GM12892 (cell line): ENCODE measurements around the gene LRCH3.

Experiments used
- DNase-seq: peaks from one replicate; pipeline ENCODE4 v3.0.0; 2011; ENCODE audit not compliant: insufficient read length
- FAIRE-seq: peaks from 2 replicates; lab custom pipeline; 2011; peaks lifted over from hg19 to GRCh38; lab: Jason Lieb, UNC
- POLR2A ChIP-seq: IDR thresholded peaks from 2 replicates; pipeline ENCODE4 v1.6.1; 2011; ENCODE audit warnings: low read depth, low read length, control low read depth
- POLR2AphosphoS5 ChIP-seq: IDR thresholded peaks from 2 replicates; pipeline ENCODE4 v1.6.1; 2011; ENCODE audit warnings: low read depth, low read length, control low read depth
- TAF1 ChIP-seq: IDR thresholded peaks from 2 replicates; pipeline ENCODE4 v1.6.1; 2011; ENCODE audit warnings: low read depth, mild to moderate bottlenecking, control low read depth, low read length, borderline replicate concordance

LRCH3 gene

DNA sequence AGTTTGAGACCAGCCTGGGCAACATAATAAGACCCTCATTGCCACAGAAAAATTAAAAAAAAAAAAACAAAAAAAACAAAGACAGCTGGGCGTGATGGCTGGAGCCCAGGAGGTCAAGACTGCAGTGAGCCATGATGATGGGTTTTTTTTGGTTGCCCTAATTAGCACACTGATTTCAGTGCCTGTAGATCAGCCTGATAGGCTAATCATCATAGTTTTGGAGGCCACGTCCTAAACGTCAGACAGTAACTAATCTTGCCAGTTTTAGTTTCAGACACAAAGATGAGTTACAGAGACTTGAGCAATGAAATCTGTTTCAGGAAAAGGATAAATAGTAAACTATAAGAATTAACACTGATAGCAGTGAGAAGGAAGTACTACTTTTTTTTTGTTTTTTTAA, 55.4 kb downstream of the LRCH3 start:
- DNase-seq (no peak), FAIRE-seq (no peak)
- TF ChIP-seq POLR2AphosphoS5 (no peak), TAF1 (no peak), POLR2A (no peak)

DNA sequence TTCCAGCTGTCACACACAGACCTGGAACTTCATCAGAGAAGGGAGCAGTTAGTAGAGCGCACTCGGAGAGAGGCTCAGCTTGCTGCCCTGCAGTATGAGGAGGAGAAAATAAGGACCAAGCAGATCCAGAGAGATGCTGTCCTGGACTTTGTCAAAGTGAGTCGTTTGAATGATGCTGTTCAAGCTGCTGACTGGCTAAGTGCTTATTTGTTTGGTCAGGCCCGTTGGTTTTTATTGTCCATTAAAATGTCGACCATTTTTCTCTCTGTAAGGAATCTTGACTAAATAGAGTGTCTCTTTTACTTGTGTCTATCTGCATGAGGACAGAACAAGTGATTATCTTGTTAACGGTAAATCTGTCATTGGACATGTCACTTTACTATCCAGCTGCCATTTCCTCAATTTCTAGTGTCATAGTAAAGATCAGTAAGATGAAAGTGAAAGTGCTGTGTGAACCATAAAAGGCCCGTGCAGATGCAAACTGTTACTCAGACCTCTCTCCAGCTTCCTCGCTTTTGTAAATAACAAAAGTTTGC, 56.9 kb downstream of the LRCH3 start:
- DNase-seq (peak; percentile 44), FAIRE-seq (peak; percentile 85)
- 0 out of 2 replicates have a peak, but pooled peaks have one; percentile 33 for TF ChIP-seq TAF1
- TF ChIP-seq POLR2A = peak; percentile 32; the same call in 1 of the 2 replicates
- no peak for TF ChIP-seq POLR2AphosphoS5

DNA sequence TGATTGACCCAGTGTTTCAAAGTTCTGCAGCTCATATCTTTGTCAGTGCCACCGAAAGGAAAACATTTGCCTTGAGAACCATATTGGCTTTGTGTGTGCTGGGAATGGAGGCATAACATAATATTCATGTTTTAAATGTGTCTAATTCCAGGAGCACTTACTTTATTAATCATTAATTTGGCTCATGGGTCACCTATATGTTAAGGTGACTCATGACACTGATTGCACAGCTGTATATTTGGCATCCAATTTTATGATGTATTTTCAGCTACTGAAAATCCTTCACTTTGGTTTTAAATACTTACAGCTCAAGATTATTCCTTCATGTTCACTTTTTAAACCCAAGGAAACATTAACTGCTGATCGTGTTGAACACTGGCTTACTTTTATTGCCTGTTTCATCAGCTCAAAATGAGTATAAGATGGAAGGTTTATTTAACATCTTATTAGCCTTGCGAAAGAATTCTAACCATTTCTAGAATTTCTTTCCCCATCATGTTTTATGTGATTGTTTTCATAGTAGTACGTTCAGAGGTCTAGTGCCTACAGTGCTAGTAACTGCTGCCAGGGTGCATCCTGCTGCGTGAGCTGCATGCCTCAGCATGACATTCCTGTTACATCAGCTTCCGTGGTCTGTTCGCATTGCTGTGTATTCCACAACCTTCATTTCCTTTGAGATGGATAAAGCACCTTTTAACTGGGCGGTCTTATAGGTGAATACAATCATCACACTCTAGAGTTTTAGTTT, 63.7 kb downstream of the LRCH3 start:
- DNase-seq (no peak), FAIRE-seq (peak; percentile 14)
- TF ChIP-seq POLR2A (no peak), POLR2AphosphoS5 (no peak), TAF1 (no peak)

DNA sequence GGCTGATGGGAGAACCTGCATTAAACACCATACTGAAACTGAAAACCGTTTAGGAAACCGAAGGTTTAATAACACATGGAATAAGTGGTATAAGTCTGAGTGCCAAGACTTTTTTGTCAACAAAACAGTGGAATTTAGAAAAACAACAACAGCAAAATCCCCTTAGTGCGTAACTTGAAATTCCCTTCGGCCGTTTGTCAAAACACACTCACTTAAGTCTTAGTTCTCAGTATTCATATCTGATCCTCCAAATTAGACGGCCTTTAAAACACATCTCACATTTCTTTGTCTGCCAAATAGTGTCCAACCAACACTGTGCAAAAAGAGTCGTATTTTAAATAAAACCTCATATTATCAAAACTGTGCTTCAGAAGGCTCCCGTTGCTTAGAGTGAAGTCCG, 64.5 kb downstream of the LRCH3 start:
- no peak for FAIRE-seq
- DNase-seq = no peak
- no peak for TF ChIP-seq POLR2A
- no peak for TF ChIP-seq POLR2AphosphoS5
- TF ChIP-seq TAF1 = no peak

DNA sequence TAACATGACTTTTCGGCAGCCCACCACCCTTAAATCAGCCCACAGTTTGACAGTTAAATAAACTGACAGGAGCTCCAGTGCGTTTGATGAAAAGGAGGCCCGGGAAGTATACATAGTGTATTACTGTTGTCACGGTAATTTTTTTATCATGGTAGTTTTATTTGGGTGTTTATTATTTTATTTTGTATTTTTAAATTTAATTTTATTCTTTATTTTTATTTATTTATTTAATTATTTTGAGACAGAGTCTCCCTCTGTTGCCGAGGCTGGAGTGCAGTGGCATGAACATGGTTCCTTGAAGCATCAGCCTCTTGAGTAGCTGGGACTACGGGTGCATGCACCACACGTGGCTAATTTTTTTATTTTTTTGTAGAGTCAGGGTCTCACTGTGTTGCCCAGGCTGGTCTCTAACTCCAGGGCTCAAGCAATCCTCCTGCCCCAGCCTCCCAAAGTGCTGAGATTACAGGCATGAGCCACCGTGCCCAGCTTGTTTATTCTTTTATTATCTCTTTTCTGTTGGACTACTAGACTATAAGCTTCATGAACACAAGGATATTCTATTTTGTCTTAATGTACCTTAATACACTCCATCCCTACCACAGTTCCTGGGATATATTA, 65.3 kb downstream of the LRCH3 start:
- DNase-seq = no peak
- TF ChIP-seq TAF1 (no peak), POLR2AphosphoS5 (no peak), POLR2A (no peak)
- no peak for FAIRE-seq

- no peak for FAIRE-seq
- no peak for DNase-seq
- TF ChIP-seq TAF1 = no peak
- TF ChIP-seq POLR2A = no peak
- TF ChIP-seq POLR2AphosphoS5 = no peak
Observed at GRCh38 chr3:197858133-197858532, 67.1 kb downstream of the LRCH3 start.

GRCh38 chr3:197858598-197858997, 67.5 kb downstream of the LRCH3 start:
- FAIRE-seq = peak; percentile 48
- no peak for DNase-seq
- TF ChIP-seq TAF1 (no peak), POLR2A (no peak), POLR2AphosphoS5 (no peak)

DNA sequence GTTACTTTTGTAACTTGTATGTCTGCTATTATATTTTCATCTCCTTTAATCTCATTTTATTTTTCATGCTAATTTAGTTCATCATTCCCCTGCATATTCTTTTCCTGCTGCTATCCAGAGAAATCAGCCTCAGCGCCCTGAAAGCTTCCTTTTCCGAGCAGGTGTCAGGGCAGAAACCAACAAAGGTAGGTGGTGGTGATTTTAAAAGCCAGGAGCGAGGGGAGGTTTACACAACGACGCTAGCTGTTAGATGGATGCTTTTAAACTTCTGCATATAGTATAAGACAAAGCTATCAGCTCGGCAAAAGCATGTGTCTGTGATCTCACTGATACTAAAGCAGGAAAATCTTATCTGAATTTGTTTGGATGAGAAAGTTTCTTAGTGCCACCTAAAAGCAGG, 75.0 kb downstream of the LRCH3 start:
- DNase-seq = no peak
- no peak for FAIRE-seq
- TF ChIP-seq POLR2AphosphoS5 (no peak), TAF1 (no peak), POLR2A (no peak)

DNA sequence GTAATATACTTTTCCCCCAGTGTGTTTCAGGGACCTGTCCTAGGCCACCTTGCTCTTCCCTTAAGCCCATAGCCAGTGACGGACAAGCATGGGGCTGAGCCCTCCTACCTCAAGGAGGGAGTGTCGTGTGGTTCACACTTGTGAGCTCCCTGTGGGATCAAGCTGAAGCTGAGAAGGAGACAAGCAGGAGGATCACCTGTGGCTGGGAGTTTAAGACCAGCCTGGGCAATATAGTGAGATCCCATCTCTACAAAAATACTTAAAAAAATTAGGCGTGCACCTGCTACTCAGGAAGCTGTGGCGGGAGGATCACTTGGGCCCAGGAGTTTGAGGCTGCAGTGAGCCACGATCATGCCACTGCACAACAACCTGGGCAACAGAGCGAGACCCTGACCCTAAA, 82.3 kb downstream of the LRCH3 start:
- DNase-seq (no peak), FAIRE-seq (no peak)
- TF ChIP-seq POLR2A = no peak
- no peak for TF ChIP-seq POLR2AphosphoS5
- no peak for TF ChIP-seq TAF1

DNA sequence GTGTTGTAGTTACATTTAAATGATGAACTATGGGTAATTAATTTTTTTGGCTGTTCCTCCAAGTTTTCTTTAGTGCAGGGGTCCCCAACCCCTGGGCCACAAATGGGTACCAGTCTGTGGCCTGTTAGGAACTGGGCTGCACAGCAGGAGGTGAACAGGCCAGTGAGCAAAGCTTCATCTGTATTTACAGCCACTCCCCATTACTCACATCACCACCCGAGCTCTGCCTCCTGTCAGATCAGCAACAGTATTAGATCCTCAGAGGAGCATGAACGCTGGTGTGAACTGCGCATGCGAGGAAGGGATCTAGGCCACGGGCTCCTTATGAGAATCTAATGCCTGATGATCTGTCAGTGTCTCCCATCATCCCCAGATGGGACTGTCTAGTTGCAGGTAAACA, 83.0 kb downstream of the LRCH3 start:
- TF ChIP-seq POLR2AphosphoS5 = no peak
- no peak for TF ChIP-seq POLR2A
- TF ChIP-seq TAF1 = no peak
- FAIRE-seq (no peak), DNase-seq (no peak)

GRCh38 chr3:197874653-197875052, 83.6 kb downstream of the LRCH3 start:
- DNase-seq (no peak), FAIRE-seq (no peak)
- TF ChIP-seq POLR2A (no peak), TAF1 (no peak), POLR2AphosphoS5 (no peak)
